GM13976 (cell line): Measurements from ENCODE around the gene HPS1.

Experiments used
- DNase-seq: peaks from one replicate; pipeline ENCODE4 v3.0.0; 2012; ENCODE audit warnings: low spot score
- CTCF ChIP-seq: IDR thresholded peaks from 2 replicates; pipeline ENCODE4 v1.5.1; 2012; ENCODE audit warnings: borderline replicate concordance, mild to moderate bottlenecking; ENCODE audit not compliant: insufficient read depth; ENCODE audit errors: extremely low read depth, missing control alignments, control extremely low read depth
- in situ Hi-C: fragments of 300-500 bp; cut with MboI; formaldehyde crosslinking; loops from one replicate; pipeline ENCODE4 v1.12.0; 2022; ENCODE audit warnings: low sequenced_read_pairs, mixed read lengths, inconsistent platforms; ENCODE audit not compliant: unreplicated experiment

HPS1 gene

GRCh38 chr10:98466861-98467505, 20.2 kb upstream of the HPS1 start:
- no peak for DNase-seq
- no peak for TF ChIP-seq CTCF
- in situ Hi-C loops, result loop anchor here (5.0 to 25.0 kb wide), 3 partner anchors 195 to 770 kb away; partner anchors contain the start of gene HPSE2

- DNase-seq, result no peak
- in situ Hi-C loops, result loop anchor here (5.0 to 25.0 kb wide), 3 partner anchors 196 to 771 kb away; partner anchors contain the start of gene HPSE2
- TF ChIP-seq CTCF, result no peak
These were observed 19.1 kb upstream of the HPS1 start for GRCh38 chr10:98465866-98466265.

GRCh38 chr10:98463976-98464754, 17.4 kb upstream of the HPS1 start:
- in situ Hi-C loops, result loop anchor here (25.0 kb wide), 2 partner anchors 573 to 773 kb away; partner anchors contain the start of gene HPSE2
- no peak for DNase-seq
- TF ChIP-seq CTCF, result no peak

GRCh38 chr10:98463016-98463415, 16.3 kb upstream of the HPS1 start:
- no peak for DNase-seq
- in situ Hi-C loops, result loop anchor here (25.0 kb wide), 2 partner anchors 574 to 774 kb away; partner anchors contain the start of gene HPSE2
- TF ChIP-seq CTCF, result no peak

- in situ Hi-C loops, result loop anchor here (25.0 kb wide), 2 partner anchors 576 to 776 kb away; partner anchors contain the start of gene HPSE2
- no peak for TF ChIP-seq CTCF
- DNase-seq, result no peak
These were observed 14.7 kb upstream of the HPS1 start for GRCh38 chr10:98461500-98461842.

GRCh38 chr10:98460837-98461499, 14.2 kb upstream of the HPS1 start:
- in situ Hi-C loops, result loop anchor here (25.0 kb wide), 2 partner anchors 576 to 776 kb away; partner anchors contain the start of gene HPSE2
- no peak for TF ChIP-seq CTCF
- no peak for DNase-seq
